Heart left ventricle (tissue), 13 donors: ENCODE measurements around the gene SGSM2.

ENCODE experiments used
- CTCF ChIP-seq, 12 donors: fragments of 200-600 bp; sonication (generic) in 4 of 12; IDR thresholded peaks; one replicate each; pipeline versions ENCODE4 v1.5.0 to v1.8.0; 2018 to 2022; ENCODE audit warnings: antibody characterized with exemption in 12 of 12, mild to moderate bottlenecking in 5 of 12
- POLR2A ChIP-seq, 2 donors: fragments of 450-650 bp; IDR thresholded peaks; one replicate each; pipeline ENCODE4 v1.6.1; 2017; ENCODE audit warnings: antibody characterized with exemption in 2 of 2, mild to moderate bottlenecking in 2 of 2, moderate library complexity in 2 of 2
- donor health status: ischemic (EF 13 %, LVEDD 7.1; RV severe dilation, severe dysfunction).
- donor health status: DM: no; HTN: yes; CAD: no.
- donor health status: DM: no; HTN: no; CAD: no.
- donor health status: ischemic (EF 25% LVEDD 6.9; RV normal size, moderate dysfunction).
- donor health status: ischemic (EF 25% LVEDD 5.7; RV mildly dilated, moderate dysfunction).
- donor health status: ischemic (EF 35%, LVEDD 5.7; RV mildly dilated, moderate dysfunction).
- donor health status: nonischemic (EF 11% LVEDD 7.7; RV severe dilation, severe dysfunction).
- donor health status: DM: yes; HTN: yes; CAD: no.
- donor health status: PGD.
- donor health status: ischemic (EF 29% LVEDD 5.4; RV normal size, mild dysfunction).
- donor health status: nonischemic (EF 23%, LVEDD 6.1; RV moderate dilation, normal function).

GRCh38 chr17:2391597-2392251 lies 54.4 kb downstream of the SGSM2 start:
- no peak for TF ChIP-seq CTCF (IDR thresholded peaks at IDR 0.05)
- TF ChIP-seq POLR2A (IDR thresholded peaks at IDR 0.05) = no peak
